IMR-90 (cell line): ENCODE data around the gene HDAC8. TPM values are rescaled to one million over a fixed set of nuclear protein-coding genes. Genes with fewer than 3 reads are reported as not detected.

Experiments used
- ATAC-seq: fragments of 200-7000 bp; cut with Tn5 transposase; 2 replicates; pipeline ENCODE4 v1.9.1; 2020; ENCODE audit warnings: low read depth, mild to moderate bottlenecking, moderate library complexity
- BruUV-seq: library from RNA; stranded (reverse); fragments of 400-500 nt; replicated peaks from 2 replicates; lab custom pipeline; 2021; lab: Mats Ljungman, UMichigan
- CTCF ChIA-PET: fragments of 300-600 bp; formaldehyde crosslinking; extraction: SDS; loops from one replicate; lab custom pipeline; 2021; ENCODE audit warnings: antibody characterized with exemption; lab: Yijun Ruan, JAX
- POLR2A ChIA-PET: fragments of 300-600 bp; sonication (Branson Sonifier 250); formaldehyde crosslinking; loops from one replicate; lab custom pipeline; 2022; ENCODE audit warnings: antibody characterized with exemption; ENCODE audit not compliant: unreplicated experiment; lab: Charles Lee
- DNase-seq: peaks from one replicate; pipeline ENCODE4 v3.0.0; 2013
- H2AFZ ChIP-seq: replicated peaks from 2 replicates; pipeline ENCODE3; 2013; ENCODE audit warnings: low read length, mild to moderate bottlenecking; ENCODE audit not compliant: poor library complexity
- H2AK5ac ChIP-seq: 2 replicates; pipeline ENCODE4 v1.6.1; 2013; ENCODE audit warnings: low read depth, low read length, inconsistent platforms
- H2AK9ac ChIP-seq: replicated peaks from 2 replicates; pipeline ENCODE3; 2013; ENCODE audit warnings: mild to moderate bottlenecking, low read depth, low read length, moderate library complexity; ENCODE audit not compliant: poor library complexity
- H2BK120ac ChIP-seq: 2 replicates; pipeline ENCODE4 v1.6.1; 2013; ENCODE audit warnings: low read depth, low read length, inconsistent platforms
- H2BK15ac ChIP-seq: 3 replicates; pipeline ENCODE4 v1.6.1; 2013; ENCODE audit warnings: low read depth, low read length, inconsistent platforms
- H2BK20ac ChIP-seq: 2 replicates; pipeline ENCODE4 v1.6.1; 2013; ENCODE audit warnings: low read depth, mild to moderate bottlenecking, inconsistent platforms, low read length, moderate library complexity
- H2BK5ac ChIP-seq: 2 replicates; pipeline ENCODE4 v1.6.1; 2013; ENCODE audit warnings: mild to moderate bottlenecking, low read depth, low read length, inconsistent platforms; ENCODE audit not compliant: poor library complexity, severe bottlenecking
- H3K14ac ChIP-seq: replicated peaks from 2 replicates; pipeline ENCODE4 v1.6.1; 2013; ENCODE audit warnings: low read depth, low read length, inconsistent platforms
- H3K18ac ChIP-seq: 2 replicates; pipeline ENCODE4 v1.6.1; 2013; ENCODE audit warnings: low read depth, low read length, control low read depth
- H3K23ac ChIP-seq: 2 replicates; pipeline ENCODE4 v1.6.1; 2013; ENCODE audit warnings: low read depth, low read length, inconsistent platforms
- H3K27ac ChIP-seq: 2 replicates; pipeline ENCODE4 v1.5.1; 2013; ENCODE audit warnings: mild to moderate bottlenecking, control low read depth, low read length; ENCODE audit not compliant: insufficient read depth
- H3K27me3 ChIP-seq: 2 replicates; pipeline ENCODE4 v1.6.1; 2013; ENCODE audit warnings: low read length; ENCODE audit not compliant: control insufficient read depth, insufficient read depth
- H3K36me3 ChIP-seq: 2 replicates; pipeline ENCODE4 v1.6.1; 2013; ENCODE audit warnings: low read length, mixed read lengths; ENCODE audit not compliant: control insufficient read depth, insufficient read depth
- H3K4ac ChIP-seq: 2 replicates; pipeline ENCODE4 v1.6.1; 2013; ENCODE audit warnings: low read depth, low read length, inconsistent platforms
- H3K4me1 ChIP-seq: 2 replicates; pipeline ENCODE4 v1.6.1; 2013; ENCODE audit warnings: low read length, mixed read lengths; ENCODE audit not compliant: control insufficient read depth, insufficient read depth
- H3K4me2 ChIP-seq: 2 replicates; pipeline ENCODE4 v1.6.1; 2013; ENCODE audit warnings: low read depth, mild to moderate bottlenecking, control low read depth, low read length, moderate library complexity
- H3K4me3 ChIP-seq: 2 replicates; pipeline ENCODE4 v1.5.1; 2013; ENCODE audit warnings: low read depth, mild to moderate bottlenecking, control low read depth, low read length, moderate library complexity; ENCODE audit not compliant: insufficient read depth
- H3K56ac ChIP-seq: 2 replicates; pipeline ENCODE4 v1.6.1; 2013; ENCODE audit warnings: low read length, inconsistent platforms; ENCODE audit not compliant: insufficient read depth; ENCODE audit errors: extremely low read depth
- H3K79me1 ChIP-seq, 2 experiments: 2 replicates each; pipeline ENCODE4 v1.6.1; 2013; ENCODE audit warnings: low read length in 2 of 2, inconsistent platforms in 1 of 2, low read depth in 1 of 2
- H3K9ac ChIP-seq: 2 replicates; pipeline ENCODE4 v1.6.1; 2013; ENCODE audit warnings: low read depth, low read length, control low read depth
- H3K9me1 ChIP-seq: 2 replicates; pipeline ENCODE4 v1.6.1; 2013; ENCODE audit warnings: low read length, inconsistent platforms; ENCODE audit not compliant: insufficient read depth
- H3K9me3 ChIP-seq: 2 replicates; pipeline ENCODE4 v1.6.1; 2013; ENCODE audit warnings: low read length; ENCODE audit not compliant: control insufficient read depth, insufficient read depth
- H4K20me1 ChIP-seq: 2 replicates; pipeline ENCODE4 v1.6.1; 2013; ENCODE audit warnings: low read length, inconsistent platforms; ENCODE audit not compliant: insufficient read depth
- H4K5ac ChIP-seq: 2 replicates; pipeline ENCODE4 v1.6.1; 2013; ENCODE audit warnings: mild to moderate bottlenecking, low read depth, low read length, control low read depth
- H4K8ac ChIP-seq, 2 experiments: 2 replicates each; pipeline ENCODE4 v1.6.1; 2013; ENCODE audit warnings: low read depth in 2 of 2, low read length in 2 of 2, control low read depth in 1 of 2, inconsistent platforms in 1 of 2
- H4K91ac ChIP-seq: 2 replicates; pipeline ENCODE4 v1.6.1; 2013; ENCODE audit warnings: low read depth, low read length, inconsistent platforms; ENCODE audit not compliant: insufficient read depth
- BHLHE40 ChIP-seq: fragments of 150-350 bp; IDR thresholded peaks from 2 replicates; pipeline ENCODE4 v1.6.1; 2016; ENCODE audit warnings: mild to moderate bottlenecking, low read depth, low read length
- CEBPB ChIP-seq: IDR thresholded peaks from 2 replicates; pipeline ENCODE4 v1.6.1; 2012; ENCODE audit warnings: low read depth, low read length, improper control_type of control experiment
- CTCF ChIP-seq: conservative IDR thresholded peaks from 2 replicates; pipeline ENCODE4 v1.5.1; 2012; ENCODE audit warnings: mild to moderate bottlenecking, low read depth, low read length, improper control_type of control experiment
- MAFK ChIP-seq: IDR thresholded peaks from 2 replicates; pipeline ENCODE4 v1.6.1; 2012; ENCODE audit warnings: low read depth, low read length, improper control_type of control experiment
- POLR2A ChIP-seq: IDR thresholded peaks from 2 replicates; pipeline ENCODE4 v1.6.1; 2012; ENCODE audit warnings: mild to moderate bottlenecking, low read depth, low read length
- RAD21 ChIP-seq: IDR thresholded peaks from 2 replicates; pipeline ENCODE4 v1.6.1; 2012; ENCODE audit warnings: low read length, improper control_type of control experiment
- RCOR1 ChIP-seq: IDR thresholded peaks from 2 replicates; pipeline ENCODE4 v1.6.1; 2012; ENCODE audit warnings: mild to moderate bottlenecking, low read length, improper control_type of control experiment; ENCODE audit not compliant: insufficient replicate concordance
- USF2 ChIP-seq: fragments of 150-350 bp; IDR thresholded peaks from 2 replicates; pipeline ENCODE4 v1.6.1; 2017; ENCODE audit warnings: mild to moderate bottlenecking, antibody characterized with exemption, low read length, low read depth
- WGBS, 2 experiments: methylation state at CpG; one replicate each; pipeline versions ENCODE4 v1.1.5 to v1.1.7; 2013; ENCODE audit warnings: missing lambda C conversion rate in 2 of 2; ENCODE audit not compliant: insufficient read length in 1 of 2; ENCODE audit errors: extremely low coverage in 2 of 2; 5-methylcytosine and 5-hydroxymethylcytosine counted together
- dilution Hi-C: fragments of 300-500 bp; cut with HindIII; formaldehyde crosslinking; loops from one replicate; pipeline ENCODE4 v1.14.3; 2018; ENCODE audit warnings: low sequenced_read_pairs; ENCODE audit not compliant: unreplicated experiment
- in situ Hi-C: fragments of 300-500 bp; cut with MboI; formaldehyde crosslinking; loops from 3 replicates; pipeline ENCODE4 v1.14.3; 2019; ENCODE audit warnings: low sequenced_read_pairs, inconsistent platforms, mixed read lengths
- intact Hi-C: fragments of 100-400 bp; cut with micrococcal nuclease; formaldehyde crosslinking; loops from 2 replicates; pipeline ENCODE4 v1.10.0; 2022
- polyA plus RNA-seq, 3 experiments: library from polyadenylated mRNA; depleted of rRNA; stranded (reverse); fragments of >200 nt; gene quantifications; 2 replicates each; pipeline ENCODE4 v1.2.3, GENCODE V29; 2012; ENCODE audit warnings: low replicate concordance in 1 of 3
- total RNA-seq: library from RNA; depleted of rRNA; stranded (reverse); fragments of >200 nt; gene quantifications from 2 replicates; pipeline ENCODE4 v1.2.3, GENCODE V29; 2012

The HDAC8 gene
- total and polyA plus RNA-seq, 2 of the 4 experiments (the other 2 are of a cell fraction) = 16.1 to 28.5 TPM

- Histone ChIP-seq H2AK5ac (no peak overlapping the region), H2BK5ac (no peak overlapping the region), H3K56ac (no peak overlapping the region), H4K91ac (no peak overlapping the region), H3K4me1 (peaks cover 3% of the 10 kb centered on the region), H4K5ac (no peak overlapping the region), H2BK15ac (no peak overlapping the region), H3K4ac (no peak overlapping the region), H3K23ac (no peak overlapping the region), H3K27me3 (peaks cover 11% of the 10 kb centered on the region), H3K4me2 (no peak overlapping the region), H4K20me1 (no peaks in the 10 kb centered on the region), H3K79me1 (no peaks in the 10 kb centered on the region), H3K9me3 (no peaks in the 10 kb centered on the region), H3K36me3 (peaks cover 3% of the 10 kb centered on the region), H4K8ac (no peak overlapping the region), H3K18ac (no peak overlapping the region), H2BK120ac (no peak overlapping the region), H3K9me1 (peaks cover 2% of the 10 kb centered on the region; the same call in 1 of the 2 replicates), H2BK20ac (no peak overlapping the region), H3K27ac (no peak overlapping the region), H3K4me3 (no peak overlapping the region), H3K14ac (no peak overlapping the region), H3K9ac (no peak overlapping the region), H2AK9ac (no peak overlapping the region), H2AFZ (no peak overlapping the region)
- intact Hi-C loops = no loop called here
- DNase-seq (no peak), ATAC-seq (no peak)
- in situ Hi-C loops = no loop called here
- POLR2A ChIA-PET = no interaction called here
- BruUV-seq = no TSS peak
- dilution Hi-C loops = no loop called here
- TF ChIP-seq RCOR1 (no peak), RAD21 (no peak), POLR2A (no peak), CTCF (no peak), CEBPB (no peak), USF2 (no peak), MAFK (no peak), BHLHE40 (no peak)
- CTCF ChIA-PET = no interaction called here
- 85% methylated on average over 3 of the region's 5 CpGs; no CpG with 5 or more reads in 1 of the 2 experiments for WGBS, 2 experiments
Observed at GRCh38 chrX:72348247-72348979, 224.2 kb downstream of the HDAC8 start.
